ENCODE results near the gene OGA. TPM values are rescaled to one million over a fixed set of nuclear protein-coding genes. Genes with fewer than 3 reads are reported as not detected.

Gene OGA
- total and polyA plus RNA-seq, 9 of the 15 experiments (the other 6 are each of a cell fraction or from before 2014, with no cell fraction given) = 13.5 to 73.5 (median 59.5) TPM

GRCh38 chr10:101830322-101831168 lies 12.3 kb upstream of the OGA start (continued):
- no peak for TF ChIP-seq NR2C1 (IDR thresholded peaks at IDR 0.05)
- TF ChIP-seq NR2C1 (tag; IDR thresholded peaks at IDR 0.05) = no peak
- no peak for TF ChIP-seq FOS (IDR thresholded peaks at IDR 0.05; ENCODE audit: extremely low read depth, insufficient read length)
- no peak for TF ChIP-seq REST (IDR thresholded peaks at IDR 0.05; ENCODE audit: borderline replicate concordance)
- no peak for TF ChIP-seq REST (CRISPR knock-in tag; IDR thresholded peaks at IDR 0.05; ENCODE audit: low read depth)
- TF ChIP-seq RNF2 (IDR thresholded peaks at IDR 0.05) = peak; percentile 57; the same call in 1 of the 2 replicates
- no peak for TF ChIP-seq ARNT (IDR thresholded peaks at IDR 0.05)
- TF ChIP-seq FOXP4 (CRISPR knock-in tag; IDR thresholded peaks at IDR 0.05; ENCODE audit: borderline replicate concordance) = no peak
- TF ChIP-seq ZNF644 (tag; IDR thresholded peaks at IDR 0.05; ENCODE audit: low read depth) = peak; percentile 85
- TF ChIP-seq SMAD3 (CRISPR knock-in tag; conservative IDR thresholded peaks at IDR 0.05) = no peak
- no peak for TF ChIP-seq CTCFL (IDR thresholded peaks at IDR 0.05; ENCODE audit: borderline replicate concordance, insufficient read depth, low read depth, low read length, poor library complexity, severe bottlenecking)
- no peak for TF ChIP-seq RBM17 (IDR thresholded peaks at IDR 0.05; ENCODE audit: borderline replicate concordance, low read depth, low read length)
- TF ChIP-seq CHD4 (IDR thresholded peaks at IDR 0.05; ENCODE audit: insufficient read depth, insufficient replicate concordance, low read depth, low read length, poor library complexity, severe bottlenecking) = no peak
- no peak for TF ChIP-seq PRMT5 (CRISPR knock-in tag; IDR thresholded peaks at IDR 0.05)

Data from K562 (cell line).